ENCODE data around the gene BIRC3.
A peak's percentile ranks its signal among the peaks of the same experiment; 100 is the strongest.

BIRC3 gene

GRCh38 chr11:102317099-102317767, at the start of gene BIRC3:
TSS of gene BIRC3 (plus strand) at chr11:102317484. CDS start at chr11:102324510, 7,026 bp downstream.
- DNase-seq (ENCODE audit: low read depth), result peak; percentile 53

- DNase-seq (ENCODE audit: low read depth), result no peak
Observed at GRCh38 chr11:102267609-102268008, 49.7 kb upstream of the BIRC3 start.

- peak; percentile 41 for DNase-seq (ENCODE audit: low read depth)
Observed at GRCh38 chr11:102268083-102268984, 49.0 kb upstream of the BIRC3 start.

GRCh38 chr11:102268985-102269470, 48.3 kb upstream of the BIRC3 start:
- DNase-seq (ENCODE audit: low read depth), result no peak

GRCh38 chr11:102269927-102270326, 47.4 kb upstream of the BIRC3 start:
- DNase-seq (ENCODE audit: low read depth), result no peak

GRCh38 chr11:102272047-102272824, 45.0 kb upstream of the BIRC3 start:
- DNase-seq (ENCODE audit: low read depth), result no peak

GRCh38 chr11:102274628-102275027, 42.7 kb upstream of the BIRC3 start:
- DNase-seq (ENCODE audit: low read depth), result no peak

- DNase-seq (ENCODE audit: low read depth), result no peak
Observed at GRCh38 chr11:102276362-102276761, 40.9 kb upstream of the BIRC3 start.

- no peak for DNase-seq (ENCODE audit: low read depth)
Observed at GRCh38 chr11:102276783-102277182, 40.5 kb upstream of the BIRC3 start.

GRCh38 chr11:102279641-102280170, 37.6 kb upstream of the BIRC3 start:
- DNase-seq (ENCODE audit: low read depth), result no peak

GRCh38 chr11:102280245-102280833, 36.9 kb upstream of the BIRC3 start:
- DNase-seq (ENCODE audit: low read depth), result no peak

- DNase-seq (ENCODE audit: low read depth), result no peak
Observed at GRCh38 chr11:102283116-102283485, 34.2 kb upstream of the BIRC3 start.

- no peak for DNase-seq (ENCODE audit: low read depth)
Observed at GRCh38 chr11:102284008-102284407, 33.3 kb upstream of the BIRC3 start.

GRCh38 chr11:102286292-102286691, 31.0 kb upstream of the BIRC3 start:
- no peak for DNase-seq (ENCODE audit: low read depth)

- no peak for DNase-seq (ENCODE audit: low read depth)
Observed at GRCh38 chr11:102287964-102288724, 29.1 kb upstream of the BIRC3 start.

- no peak for DNase-seq (ENCODE audit: low read depth)
Observed at GRCh38 chr11:102288725-102289083, 28.6 kb upstream of the BIRC3 start.

- no peak for DNase-seq (ENCODE audit: low read depth)
Observed at GRCh38 chr11:102289592-102289991, 27.7 kb upstream of the BIRC3 start.

GRCh38 chr11:102291831-102292230, 25.5 kb upstream of the BIRC3 start:
- no peak for DNase-seq (ENCODE audit: low read depth)

- DNase-seq (ENCODE audit: low read depth), result no peak
Observed at GRCh38 chr11:102292933-102293332, 24.4 kb upstream of the BIRC3 start.

- DNase-seq (ENCODE audit: low read depth), result no peak
Observed at GRCh38 chr11:102293873-102294601, 23.2 kb upstream of the BIRC3 start.
